HG02759 (cell line): Measurements from ENCODE around the gene CWF19L1.

Experiments
- ATAC-seq: cut with Tn5 transposase; IDR thresholded peaks from one replicate; pipeline ENCODE4 v1.9.1; 2021; ENCODE audit warnings: mild to moderate bottlenecking, moderate library complexity; ENCODE audit not compliant: unreplicated experiment

The CWF19L1 gene

GRCh38 chr10:100182908-100183307 is 84.5 kb downstream of the CWF19L1 start:
- no peak for ATAC-seq
